K562 (cell line): ENCODE data around the gene ZFP3. TPM values are rescaled to one million over a fixed set of nuclear protein-coding genes. Genes with fewer than 3 reads are reported as not detected.

Experiments used
- BCOR ChIP-seq: fragments of 450-650 bp; IDR thresholded peaks from 2 replicates; pipeline ENCODE4 v1.6.1; 2016
- BRD4 ChIP-seq: fragments of 200-600 bp; sonication (generic); IDR thresholded peaks from 2 replicates; pipeline ENCODE4 v1.6.1; 2017; ENCODE audit warnings: inconsistent platforms
- CCNT2 ChIP-seq: IDR thresholded peaks from 2 replicates; pipeline ENCODE4 v1.6.1; 2011; ENCODE audit warnings: borderline replicate concordance, low read depth, mild to moderate bottlenecking, moderate library complexity, mixed read lengths, low read length; ENCODE audit not compliant: insufficient read length; ENCODE audit errors: extremely low read depth
- CREM ChIP-seq: IDR thresholded peaks from 2 replicates; pipeline ENCODE4 v1.6.1; 2014; ENCODE audit warnings: antibody characterized with exemption, low read depth
- FOS ChIP-seq: IDR thresholded peaks from 3 replicates; pipeline ENCODE4 v1.6.1; 2011; ENCODE audit not compliant: insufficient read length; ENCODE audit errors: extremely low read depth
- KLF13 ChIP-seq: fragments of 450-650 bp; IDR thresholded peaks from 2 replicates; pipeline ENCODE4 v1.6.1; 2016; ENCODE audit warnings: missing genetic modification characterization, low read depth, mild to moderate bottlenecking, missing compliant biosample characterization, moderate library complexity, borderline replicate concordance
- NBN ChIP-seq: fragments of 450-650 bp; IDR thresholded peaks from 2 replicates; pipeline ENCODE4 v1.6.1; 2016; ENCODE audit warnings: low read depth, mild to moderate bottlenecking
- NFATC3 ChIP-seq: fragments of 450-650 bp; IDR thresholded peaks from 2 replicates; pipeline ENCODE4 v1.6.1; 2017; ENCODE audit warnings: mild to moderate bottlenecking
- NFE2L1 ChIP-seq: fragments of 450-650 bp; IDR thresholded peaks from 2 replicates; pipeline ENCODE4 v1.6.1; 2016; ENCODE audit warnings: missing genetic modification characterization, low read depth, mild to moderate bottlenecking, missing compliant biosample characterization, moderate library complexity, borderline replicate concordance
- OTX1 ChIP-seq: fragments of 450-650 bp; formaldehyde crosslinking; IDR thresholded peaks from 2 replicates; pipeline ENCODE4 v1.4.0; 2022; ENCODE audit warnings: mild to moderate bottlenecking
- SAFB ChIP-seq: fragments of 200-400 bp; formaldehyde crosslinking; IDR thresholded peaks from 2 replicates; pipeline ENCODE4 v1.6.1; 2017; ENCODE audit warnings: low read depth, low read length, borderline replicate concordance
- SMARCA4 ChIP-seq: fragments of 450-650 bp; IDR thresholded peaks from 2 replicates; pipeline ENCODE4 v1.6.1; 2016
- TAF1 ChIP-seq: IDR thresholded peaks from 2 replicates; pipeline ENCODE4 v1.6.1; 2011; ENCODE audit warnings: mild to moderate bottlenecking, low read length, moderate library complexity; ENCODE audit not compliant: insufficient read depth, control insufficient read depth, severe bottlenecking; ENCODE audit errors: extremely low read depth
- U2AF1 ChIP-seq: fragments of 200-400 bp; formaldehyde crosslinking; optimal IDR thresholded peaks from 2 replicates; pipeline ENCODE3; 2017; ENCODE audit warnings: mild to moderate bottlenecking, low read depth, low read length, moderate library complexity
- ZNF589 ChIP-seq: fragments of 200-800 bp; sonication (Bioruptor generic); IDR thresholded peaks from 2 replicates; pipeline ENCODE4 v1.6.1; 2016; ENCODE audit warnings: low read depth, missing genetic modification characterization, missing compliant biosample characterization
- polyA plus RNA-seq, 8 experiments: library from polyadenylated mRNA; depleted of rRNA in 4 of 8; stranded (reverse) in 5 of 8; unstranded in 3 of 8; fragments of >200 nt; fragmentation: Nextera tagmentation in 2 of 8; fragmentation: Illumina TruSeq in 1 of 8; extraction: Ambion mirVana in 2 of 8; extraction: Trizol in 1 of 8; gene quantifications; 2 replicates each; pipeline versions ENCODE4 v1.2.1 to v1.2.3, GENCODE V29; 2011 to 2014; ENCODE audit warnings: inconsistent platforms in 1 of 8, missing spikeins in 1 of 8
- total RNA-seq, 7 experiments: library from RNA; depleted of rRNA in 6 of 7; stranded (reverse); fragments of >200 nt in 6 of 7; fragmentation: Illumina TruSeq in 2 of 7; extraction: Trizol in 2 of 7; gene quantifications; 2 replicates each; pipeline versions ENCODE4 v1.2.1 to v1.2.3, GENCODE V29; 2011 to 2021; ENCODE audit warnings: low replicate concordance in 1 of 7
- TF ChIP-seq, protein P1 (sequence below): fragments of 450-650 bp; IDR thresholded peaks from 2 replicates; pipeline ENCODE4 v1.6.1; 2016; ENCODE audit warnings: mild to moderate bottlenecking, moderate library complexity
- TF ChIP-seq, protein P2 (sequence below), 2 experiments: fragments of 450-650 bp; conservative IDR thresholded peaks; 2 replicates each; pipeline ENCODE4 v1.6.1; 2017; ENCODE audit warnings: mild to moderate bottlenecking in 2 of 2, moderate library complexity in 2 of 2

The ZFP3 gene
- total and polyA plus RNA-seq, 9 of the 15 experiments (the other 6 are each of a cell fraction or from before 2014, with no cell fraction given): 0.04 TPM; not detected in 8

DNA sequence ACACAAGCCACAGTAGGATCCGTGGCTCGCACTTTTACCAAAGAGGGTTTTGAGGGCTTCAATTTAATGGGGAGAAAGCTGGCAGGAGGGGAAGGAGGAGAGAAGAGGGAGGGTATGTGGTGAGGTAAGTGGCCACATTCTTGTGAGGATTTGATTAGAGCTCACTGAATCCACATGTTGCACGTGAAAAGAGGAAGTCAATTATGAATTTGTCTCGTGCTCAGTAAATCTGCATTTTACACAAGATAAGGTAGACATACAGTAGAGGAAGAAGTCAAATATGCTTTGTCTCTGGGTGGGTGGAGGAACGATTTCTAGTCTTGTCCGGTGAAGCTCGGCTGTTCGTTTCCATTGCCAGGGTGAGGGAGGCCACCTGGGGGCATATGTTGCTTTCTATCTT, 32.5 kb downstream of the ZFP3 start (continued):
- TF ChIP-seq, protein P1, sequence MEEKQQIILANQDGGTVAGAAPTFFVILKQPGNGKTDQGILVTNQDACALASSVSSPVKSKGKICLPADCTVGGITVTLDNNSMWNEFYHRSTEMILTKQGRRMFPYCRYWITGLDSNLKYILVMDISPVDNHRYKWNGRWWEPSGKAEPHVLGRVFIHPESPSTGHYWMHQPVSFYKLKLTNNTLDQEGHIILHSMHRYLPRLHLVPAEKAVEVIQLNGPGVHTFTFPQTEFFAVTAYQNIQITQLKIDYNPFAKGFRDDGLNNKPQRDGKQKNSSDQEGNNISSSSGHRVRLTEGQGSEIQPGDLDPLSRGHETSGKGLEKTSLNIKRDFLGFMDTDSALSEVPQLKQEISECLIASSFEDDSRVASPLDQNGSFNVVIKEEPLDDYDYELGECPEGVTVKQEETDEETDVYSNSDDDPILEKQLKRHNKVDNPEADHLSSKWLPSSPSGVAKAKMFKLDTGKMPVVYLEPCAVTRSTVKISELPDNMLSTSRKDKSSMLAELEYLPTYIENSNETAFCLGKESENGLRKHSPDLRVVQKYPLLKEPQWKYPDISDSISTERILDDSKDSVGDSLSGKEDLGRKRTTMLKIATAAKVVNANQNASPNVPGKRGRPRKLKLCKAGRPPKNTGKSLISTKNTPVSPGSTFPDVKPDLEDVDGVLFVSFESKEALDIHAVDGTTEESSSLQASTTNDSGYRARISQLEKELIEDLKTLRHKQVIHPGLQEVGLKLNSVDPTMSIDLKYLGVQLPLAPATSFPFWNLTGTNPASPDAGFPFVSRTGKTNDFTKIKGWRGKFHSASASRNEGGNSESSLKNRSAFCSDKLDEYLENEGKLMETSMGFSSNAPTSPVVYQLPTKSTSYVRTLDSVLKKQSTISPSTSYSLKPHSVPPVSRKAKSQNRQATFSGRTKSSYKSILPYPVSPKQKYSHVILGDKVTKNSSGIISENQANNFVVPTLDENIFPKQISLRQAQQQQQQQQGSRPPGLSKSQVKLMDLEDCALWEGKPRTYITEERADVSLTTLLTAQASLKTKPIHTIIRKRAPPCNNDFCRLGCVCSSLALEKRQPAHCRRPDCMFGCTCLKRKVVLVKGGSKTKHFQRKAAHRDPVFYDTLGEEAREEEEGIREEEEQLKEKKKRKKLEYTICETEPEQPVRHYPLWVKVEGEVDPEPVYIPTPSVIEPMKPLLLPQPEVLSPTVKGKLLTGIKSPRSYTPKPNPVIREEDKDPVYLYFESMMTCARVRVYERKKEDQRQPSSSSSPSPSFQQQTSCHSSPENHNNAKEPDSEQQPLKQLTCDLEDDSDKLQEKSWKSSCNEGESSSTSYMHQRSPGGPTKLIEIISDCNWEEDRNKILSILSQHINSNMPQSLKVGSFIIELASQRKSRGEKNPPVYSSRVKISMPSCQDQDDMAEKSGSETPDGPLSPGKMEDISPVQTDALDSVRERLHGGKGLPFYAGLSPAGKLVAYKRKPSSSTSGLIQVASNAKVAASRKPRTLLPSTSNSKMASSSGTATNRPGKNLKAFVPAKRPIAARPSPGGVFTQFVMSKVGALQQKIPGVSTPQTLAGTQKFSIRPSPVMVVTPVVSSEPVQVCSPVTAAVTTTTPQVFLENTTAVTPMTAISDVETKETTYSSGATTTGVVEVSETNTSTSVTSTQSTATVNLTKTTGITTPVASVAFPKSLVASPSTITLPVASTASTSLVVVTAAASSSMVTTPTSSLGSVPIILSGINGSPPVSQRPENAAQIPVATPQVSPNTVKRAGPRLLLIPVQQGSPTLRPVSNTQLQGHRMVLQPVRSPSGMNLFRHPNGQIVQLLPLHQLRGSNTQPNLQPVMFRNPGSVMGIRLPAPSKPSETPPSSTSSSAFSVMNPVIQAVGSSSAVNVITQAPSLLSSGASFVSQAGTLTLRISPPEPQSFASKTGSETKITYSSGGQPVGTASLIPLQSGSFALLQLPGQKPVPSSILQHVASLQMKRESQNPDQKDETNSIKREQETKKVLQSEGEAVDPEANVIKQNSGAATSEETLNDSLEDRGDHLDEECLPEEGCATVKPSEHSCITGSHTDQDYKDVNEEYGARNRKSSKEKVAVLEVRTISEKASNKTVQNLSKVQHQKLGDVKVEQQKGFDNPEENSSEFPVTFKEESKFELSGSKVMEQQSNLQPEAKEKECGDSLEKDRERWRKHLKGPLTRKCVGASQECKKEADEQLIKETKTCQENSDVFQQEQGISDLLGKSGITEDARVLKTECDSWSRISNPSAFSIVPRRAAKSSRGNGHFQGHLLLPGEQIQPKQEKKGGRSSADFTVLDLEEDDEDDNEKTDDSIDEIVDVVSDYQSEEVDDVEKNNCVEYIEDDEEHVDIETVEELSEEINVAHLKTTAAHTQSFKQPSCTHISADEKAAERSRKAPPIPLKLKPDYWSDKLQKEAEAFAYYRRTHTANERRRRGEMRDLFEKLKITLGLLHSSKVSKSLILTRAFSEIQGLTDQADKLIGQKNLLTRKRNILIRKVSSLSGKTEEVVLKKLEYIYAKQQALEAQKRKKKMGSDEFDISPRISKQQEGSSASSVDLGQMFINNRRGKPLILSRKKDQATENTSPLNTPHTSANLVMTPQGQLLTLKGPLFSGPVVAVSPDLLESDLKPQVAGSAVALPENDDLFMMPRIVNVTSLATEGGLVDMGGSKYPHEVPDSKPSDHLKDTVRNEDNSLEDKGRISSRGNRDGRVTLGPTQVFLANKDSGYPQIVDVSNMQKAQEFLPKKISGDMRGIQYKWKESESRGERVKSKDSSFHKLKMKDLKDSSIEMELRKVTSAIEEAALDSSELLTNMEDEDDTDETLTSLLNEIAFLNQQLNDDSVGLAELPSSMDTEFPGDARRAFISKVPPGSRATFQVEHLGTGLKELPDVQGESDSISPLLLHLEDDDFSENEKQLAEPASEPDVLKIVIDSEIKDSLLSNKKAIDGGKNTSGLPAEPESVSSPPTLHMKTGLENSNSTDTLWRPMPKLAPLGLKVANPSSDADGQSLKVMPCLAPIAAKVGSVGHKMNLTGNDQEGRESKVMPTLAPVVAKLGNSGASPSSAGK: peak; percentile 70
- TF ChIP-seq U2AF1: no peak
- TF ChIP-seq BRD4: no peak
- TF ChIP-seq BCOR: peak; percentile 59
- no peak for TF ChIP-seq ZNF589
- no peak for TF ChIP-seq OTX1 (CRISPR knock-in tag)
- TF ChIP-seq CREM: 0 out of 2 replicates have a peak, but pooled peaks have one; percentile 14
- TF ChIP-seq KLF13 (tag): no peak
- TF ChIP-seq SMARCA4: no peak
- TF ChIP-seq FOS: no peak
- no peak for TF ChIP-seq SAFB
- TF ChIP-seq NBN: no peak
- TF ChIP-seq TAF1: no peak
- no peak for TF ChIP-seq NFATC3
- TF ChIP-seq, protein P2, sequence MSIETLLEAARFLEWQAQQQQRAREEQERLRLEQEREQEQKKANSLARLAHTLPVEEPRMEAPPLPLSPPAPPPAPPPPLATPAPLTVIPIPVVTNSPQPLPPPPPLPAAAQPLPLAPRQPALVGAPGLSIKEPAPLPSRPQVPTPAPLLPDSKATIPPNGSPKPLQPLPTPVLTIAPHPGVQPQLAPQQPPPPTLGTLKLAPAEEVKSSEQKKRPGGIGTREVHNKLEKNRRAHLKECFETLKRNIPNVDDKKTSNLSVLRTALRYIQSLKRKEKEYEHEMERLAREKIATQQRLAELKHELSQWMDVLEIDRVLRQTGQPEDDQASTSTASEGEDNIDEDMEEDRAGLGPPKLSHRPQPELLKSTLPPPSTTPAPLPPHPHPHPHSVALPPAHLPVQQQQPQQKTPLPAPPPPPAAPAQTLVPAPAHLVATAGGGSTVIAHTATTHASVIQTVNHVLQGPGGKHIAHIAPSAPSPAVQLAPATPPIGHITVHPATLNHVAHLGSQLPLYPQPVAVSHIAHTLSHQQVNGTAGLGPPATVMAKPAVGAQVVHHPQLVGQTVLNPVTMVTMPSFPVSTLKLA (conservative IDR thresholded peaks at IDR 0.05): 0 out of 4 replicates have a peak, but pooled peaks of 1 of the 2 experiments have one; percentile 15
- TF ChIP-seq CCNT2: no peak
- no peak for TF ChIP-seq NFE2L1 (tag)
